Spleen (tissue), 11 donors: Measurements from ENCODE around the gene HYAL2. TPM values are rescaled to one million over a fixed set of nuclear protein-coding genes. Genes with fewer than 3 reads are reported as not detected.

ENCODE experiments used
- DNase-seq: peaks from one replicate; pipeline ENCODE4 v3.0.0-alpha.2; 2020
- H3K27ac ChIP-seq, 8 donors: fragments of 200-600 bp; sonication (generic) in 7 of 8; 1 replicate in 4 of 8; 2 replicates in 4 of 8; pipeline versions ENCODE4 v1.5.0 to v1.8.0; 2016 to 2021; ENCODE audit warnings: inconsistent platforms in 4 of 8, mild to moderate bottlenecking in 4 of 8, moderate library complexity in 1 of 8
- H3K27me3 ChIP-seq, 7 donors: fragments of 200-600 bp; sonication (generic) in 6 of 7; replicated peaks in 1 of 7; 1 replicate in 4 of 7; 2 replicates in 3 of 7; pipeline versions ENCODE4 v1.5.0 to v1.8.0; 2016 to 2021; ENCODE audit warnings: inconsistent platforms in 3 of 7, mild to moderate bottlenecking in 1 of 7
- H3K36me3 ChIP-seq, 6 donors: fragments of 200-600 bp; sonication (generic) in 5 of 6; 1 replicate in 4 of 6; 2 replicates in 2 of 6; pipeline versions ENCODE4 v1.5.0 to v1.8.0; 2016 to 2021; ENCODE audit warnings: inconsistent platforms in 2 of 6
- H3K4me1 ChIP-seq, 6 donors: fragments of 200-600 bp; sonication (generic) in 5 of 6; 1 replicate in 3 of 6; 2 replicates in 3 of 6; pipeline versions ENCODE4 v1.5.0 to v1.8.0; 2016 to 2021; ENCODE audit warnings: inconsistent platforms in 3 of 6
- H3K4me3 ChIP-seq, 8 donors: fragments of 200-600 bp; sonication (generic) in 7 of 8; 1 replicate in 4 of 8; 2 replicates in 4 of 8; pipeline versions ENCODE4 v1.5.0 to v1.8.0; 2016 to 2021; ENCODE audit warnings: inconsistent platforms in 4 of 8, mild to moderate bottlenecking in 4 of 8, moderate library complexity in 2 of 8
- H3K9me3 ChIP-seq, 8 donors: fragments of 200-600 bp; sonication (generic) in 7 of 8; 1 replicate in 4 of 8; 2 replicates in 4 of 8; pipeline versions ENCODE4 v1.5.0 to v1.8.0; 2016 to 2021; ENCODE audit warnings: inconsistent platforms in 4 of 8
- POLR2A ChIP-seq, 3 donors: fragments of 450-650 bp; IDR thresholded peaks; one replicate each; pipeline ENCODE4 v1.5.1; 2017; ENCODE audit warnings: antibody characterized with exemption in 3 of 3, mild to moderate bottlenecking in 1 of 3
- POLR2AphosphoS5 ChIP-seq, 3 donors: sonication (generic); formaldehyde crosslinking; IDR thresholded peaks; one replicate each; pipeline ENCODE4 v1.5.1; 2017; ENCODE audit warnings: antibody characterized with exemption in 3 of 3
- WGBS, 5 donors: extraction: QIAGEN DNeasy Blood & Tissue Kit in 3 of 5; methylation state at CpG; one replicate each; pipeline versions ENCODE4 v1.1.5 to v1.1.7; 2013 to 2018; 5-methylcytosine and 5-hydroxymethylcytosine counted together
- intact Hi-C: fragments of 100-400 bp; cut with DNase I; formaldehyde crosslinking; loops from one replicate; pipeline ENCODE4 v1.15.0; 2023; ENCODE audit warnings: low total_unique reads
- polyA plus RNA-seq, 3 donors: library from polyadenylated mRNA; stranded (reverse); fragments of 200-250 nt; gene quantifications; one replicate each; pipeline ENCODE4 v1.2.1, GENCODE V29; 2013
- total RNA-seq, 7 donors: library from RNA; depleted of rRNA in 3 of 7; stranded (reverse); fragments of >200 nt in 3 of 7; fragmentation: NEBNext Ultra II Directional in 4 of 7; extraction: Animal tissue kit (Norgen Biotek cat#: 25700) in 4 of 7; gene quantifications; one replicate each; pipeline versions ENCODE4 v1.1.0 to v1.2.1, GENCODE V29; 2016 to 2021
- TF ChIP-seq, protein P1 (sequence below), 11 experiments: fragments of 200-600 bp in 7 of 11; fragments of 450-650 bp in 4 of 11; sonication (generic) in 4 of 11; IDR thresholded peaks in 8 of 11; conservative IDR thresholded peaks in 3 of 11; 1 replicate in 7 of 11; 2 replicates in 4 of 11; pipeline versions ENCODE4 v1.4.0 to v1.8.0; 2016 to 2021; ENCODE audit warnings: antibody characterized with exemption in 11 of 11, inconsistent platforms in 4 of 11, mild to moderate bottlenecking in 1 of 11
- donor health status: healthy with polysubstance abuse.
- donor health status: DM: no; HTN: no; CAD: no; lungs with moderate emphysema.
- donor health status: DM: no; HTN: no; CAD: no.
- donor health status: Bipolar disorder and iron deficiency.
- donor health status: healthy.
- donor health status: DM: no; HTN: no; CAD: no.
- donor health status: DM: yes; HTN: yes; CAD: no.

The HYAL2 gene
- total and polyA plus RNA-seq, 10 donors: 108 to 746 (median 322) TPM

GRCh38 chr3:50302095-50303012 lies 20.2 kb downstream of the HYAL2 start:
- Histone ChIP-seq H3K27me3 (no peaks in the 10 kb centered on the region), H3K4me3 (peak overlapping the region; percentile 6 to 90 (median 34)), H3K4me1 (peaks cover 18 to 79% (median 45%) of the 10 kb centered on the region in 6 donors), H3K36me3 (peaks cover 0 to 5% (median 0%) of the 10 kb centered on the region in 6 donors), H3K9me3 (peaks cover 0 to 1% (median 0%) of the 10 kb centered on the region in 8 donors), H3K27ac (peak overlapping the region; percentile 2 to 98 (median 94))
- TF ChIP-seq POLR2A (IDR thresholded peaks at IDR 0.05) (no peak), POLR2AphosphoS5 (IDR thresholded peaks at IDR 0.05) (peak; percentile 18 to 69 (median 22))
- WGBS, 5 donors: 71 to 83% (median 78%) methylated on average over 24 to 32 of the region's 32 CpGs
- intact Hi-C loops: no loop called here
- peak; percentile 79 for DNase-seq

- DNase-seq: peak; percentile 80
- Histone ChIP-seq H3K4me1 (peaks cover 18 to 75% (median 47%) of the 10 kb centered on the region in 6 donors), H3K27ac (peak overlapping the region; percentile 31 to 98 (median 94)), H3K9me3 (no peaks in the 10 kb centered on the region), H3K36me3 (peaks cover 0 to 10% (median 0%) of the 10 kb centered on the region in 6 donors), H3K27me3 (no peaks in the 10 kb centered on the region), H3K4me3 (peak overlapping the region in 6 of 8 donors; percentile 27 to 90 (median 59))
- WGBS, 5 donors: 61 to 87% (median 79%) methylated on average over 6 of the region's 6 CpGs
- no peak for TF ChIP-seq POLR2AphosphoS5 (IDR thresholded peaks at IDR 0.05)
- TF ChIP-seq, protein P1, sequence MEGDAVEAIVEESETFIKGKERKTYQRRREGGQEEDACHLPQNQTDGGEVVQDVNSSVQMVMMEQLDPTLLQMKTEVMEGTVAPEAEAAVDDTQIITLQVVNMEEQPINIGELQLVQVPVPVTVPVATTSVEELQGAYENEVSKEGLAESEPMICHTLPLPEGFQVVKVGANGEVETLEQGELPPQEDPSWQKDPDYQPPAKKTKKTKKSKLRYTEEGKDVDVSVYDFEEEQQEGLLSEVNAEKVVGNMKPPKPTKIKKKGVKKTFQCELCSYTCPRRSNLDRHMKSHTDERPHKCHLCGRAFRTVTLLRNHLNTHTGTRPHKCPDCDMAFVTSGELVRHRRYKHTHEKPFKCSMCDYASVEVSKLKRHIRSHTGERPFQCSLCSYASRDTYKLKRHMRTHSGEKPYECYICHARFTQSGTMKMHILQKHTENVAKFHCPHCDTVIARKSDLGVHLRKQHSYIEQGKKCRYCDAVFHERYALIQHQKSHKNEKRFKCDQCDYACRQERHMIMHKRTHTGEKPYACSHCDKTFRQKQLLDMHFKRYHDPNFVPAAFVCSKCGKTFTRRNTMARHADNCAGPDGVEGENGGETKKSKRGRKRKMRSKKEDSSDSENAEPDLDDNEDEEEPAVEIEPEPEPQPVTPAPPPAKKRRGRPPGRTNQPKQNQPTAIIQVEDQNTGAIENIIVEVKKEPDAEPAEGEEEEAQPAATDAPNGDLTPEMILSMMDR (IDR thresholded peaks at IDR 0.05 in 8 of 11, conservative IDR thresholded peaks at IDR 0.05 in 3 of 11): no peak
- no peak for TF ChIP-seq POLR2A (IDR thresholded peaks at IDR 0.05)
- intact Hi-C loops: no loop called here
Observed at GRCh38 chr3:50300681-50301254, 21.8 kb downstream of the HYAL2 start.

GRCh38 chr3:50299929-50300680 lies 22.4 kb downstream of the HYAL2 start:
- TF ChIP-seq, protein P1 (IDR thresholded peaks at IDR 0.05 in 8 of 11, conservative IDR thresholded peaks at IDR 0.05 in 3 of 11): peak in 1 of 11 experiments; percentile 18
- TF ChIP-seq POLR2AphosphoS5 (IDR thresholded peaks at IDR 0.05) (peak in 2 of 3 donors; percentile 76), POLR2A (IDR thresholded peaks at IDR 0.05) (peak in 1 of 3 donors; percentile 33)
- Histone ChIP-seq H3K4me1 (peaks cover 18 to 74% (median 47%) of the 10 kb centered on the region in 6 donors), H3K36me3 (peaks cover 0 to 10% (median 0%) of the 10 kb centered on the region in 6 donors), H3K9me3 (no peaks in the 10 kb centered on the region), H3K4me3 (peak overlapping the region in 7 of 8 donors; percentile 27 to 90 (median 61)), H3K27ac (peak overlapping the region; percentile 31 to 98 (median 94)), H3K27me3 (no peaks in the 10 kb centered on the region)
- 34 to 46% (median 38%) methylated on average over 11 to 12 of the region's 12 CpGs for WGBS, 5 donors
- DNase-seq: peak; percentile 87
- intact Hi-C loops: no loop called here

DNA sequence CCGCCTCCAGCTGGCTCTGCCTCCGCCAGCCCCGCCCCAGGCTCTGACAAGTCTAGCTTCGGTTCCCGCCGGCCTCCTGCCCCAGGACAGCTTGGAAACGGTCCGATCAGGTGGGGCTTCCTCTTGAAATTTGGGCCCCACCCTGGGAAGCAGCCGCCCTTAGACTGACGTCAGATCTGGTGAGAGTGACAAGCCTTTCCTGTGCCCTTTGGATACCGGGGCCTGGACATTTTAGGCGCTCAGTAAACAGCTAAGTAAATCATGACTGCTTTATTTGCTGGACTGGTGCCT lies 23.0 kb downstream of the HYAL2 start:
- no peak for DNase-seq
- 1 to 3% (median 2%) methylated on average over 4 to 12 of the region's 12 CpGs for WGBS, 5 donors
- H3K4me1 ChIP-seq: peaks cover 18 to 69% (median 44%) of the 10 kb centered on the region in 6 donors
- peak overlapping the region; percentile 31 to 98 (median 94) for H3K27ac ChIP-seq
- H3K9me3 ChIP-seq: no peaks in the 10 kb centered on the region
- H3K27me3 ChIP-seq: no peaks in the 10 kb centered on the region
- peaks cover 0 to 10% (median 0%) of the 10 kb centered on the region in 6 donors for H3K36me3 ChIP-seq
- TF ChIP-seq POLR2A (IDR thresholded peaks at IDR 0.05): peak in 1 of 3 donors; percentile 23
- TF ChIP-seq, protein P1 (IDR thresholded peaks at IDR 0.05 in 8 of 11, conservative IDR thresholded peaks at IDR 0.05 in 3 of 11): no peak
- intact Hi-C loops: no loop called here
- peak overlapping the region in 7 of 8 donors; percentile 27 to 90 (median 61) for H3K4me3 ChIP-seq
